GM19099 (cell line): Measurements from ENCODE around the gene NCKAP1.

Source experiments
- POLR2A ChIP-seq: IDR thresholded peaks from 3 replicates; pipeline ENCODE4 v1.6.1; 2011; ENCODE audit warnings: low read depth; ENCODE audit not compliant: insufficient read length; ENCODE audit errors: extremely low read depth

The NCKAP1 gene

DNA sequence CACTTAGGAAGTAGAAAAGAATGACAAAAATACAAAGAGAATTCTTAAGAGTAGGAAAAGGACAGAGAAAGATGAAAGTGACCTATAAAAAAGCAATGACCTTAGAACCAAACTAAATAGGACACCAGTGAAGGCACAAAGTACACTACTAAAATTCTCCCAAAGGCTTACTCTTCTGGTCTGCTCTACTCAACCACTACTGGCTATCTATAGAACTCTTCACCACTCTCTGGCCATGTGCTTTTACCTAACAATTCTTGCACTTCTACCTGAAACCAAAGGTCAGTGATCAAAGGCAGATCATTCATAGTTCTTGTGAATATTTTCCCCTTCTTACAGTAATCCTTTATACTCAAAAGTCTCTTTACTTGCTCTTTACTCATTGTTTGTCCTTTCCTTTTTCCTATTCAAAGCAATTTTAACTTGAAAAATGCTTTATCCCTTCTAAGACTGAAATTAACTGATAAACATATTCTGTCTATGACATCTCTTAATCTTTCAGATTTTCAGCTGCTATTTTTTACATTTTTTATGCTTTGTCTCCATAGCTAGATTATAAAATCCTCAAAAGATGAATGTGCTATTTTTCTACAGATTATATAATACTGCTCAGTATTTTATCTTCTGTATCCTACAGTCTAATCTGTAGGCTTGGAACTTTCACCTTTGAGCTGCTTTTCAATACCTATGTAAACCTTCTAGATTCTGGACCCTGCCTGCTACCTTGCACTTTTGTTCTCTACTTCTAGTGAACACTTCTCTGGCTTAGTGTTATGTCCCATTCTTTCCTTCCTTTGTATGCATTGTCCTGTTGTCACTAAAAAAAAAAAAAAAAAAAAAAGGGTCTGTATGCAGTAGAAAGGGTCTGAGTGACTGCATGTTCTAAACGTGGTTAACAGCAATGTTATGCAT lies 64.6 kb downstream of the NCKAP1 start:
- no peak for TF ChIP-seq POLR2A

DNA sequence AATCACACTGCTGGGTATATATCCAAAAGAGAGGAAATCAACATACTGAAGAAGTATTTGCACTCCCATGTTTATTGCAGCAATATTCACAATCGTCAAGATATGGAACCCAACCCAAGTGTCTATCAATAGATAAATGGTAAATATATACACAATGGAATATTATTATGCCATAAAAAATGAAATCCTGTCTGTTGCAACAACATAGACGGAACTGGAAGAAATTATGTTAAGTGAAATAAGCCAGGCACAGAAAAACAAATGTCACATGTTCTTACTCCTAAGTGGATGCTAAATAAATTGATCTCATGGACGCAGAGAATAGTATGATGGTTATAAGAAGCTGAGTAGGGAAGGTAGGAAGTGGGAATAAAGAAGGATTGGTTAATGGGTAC lies 65.7 kb downstream of the NCKAP1 start:
- TF ChIP-seq POLR2A: no peak

DNA sequence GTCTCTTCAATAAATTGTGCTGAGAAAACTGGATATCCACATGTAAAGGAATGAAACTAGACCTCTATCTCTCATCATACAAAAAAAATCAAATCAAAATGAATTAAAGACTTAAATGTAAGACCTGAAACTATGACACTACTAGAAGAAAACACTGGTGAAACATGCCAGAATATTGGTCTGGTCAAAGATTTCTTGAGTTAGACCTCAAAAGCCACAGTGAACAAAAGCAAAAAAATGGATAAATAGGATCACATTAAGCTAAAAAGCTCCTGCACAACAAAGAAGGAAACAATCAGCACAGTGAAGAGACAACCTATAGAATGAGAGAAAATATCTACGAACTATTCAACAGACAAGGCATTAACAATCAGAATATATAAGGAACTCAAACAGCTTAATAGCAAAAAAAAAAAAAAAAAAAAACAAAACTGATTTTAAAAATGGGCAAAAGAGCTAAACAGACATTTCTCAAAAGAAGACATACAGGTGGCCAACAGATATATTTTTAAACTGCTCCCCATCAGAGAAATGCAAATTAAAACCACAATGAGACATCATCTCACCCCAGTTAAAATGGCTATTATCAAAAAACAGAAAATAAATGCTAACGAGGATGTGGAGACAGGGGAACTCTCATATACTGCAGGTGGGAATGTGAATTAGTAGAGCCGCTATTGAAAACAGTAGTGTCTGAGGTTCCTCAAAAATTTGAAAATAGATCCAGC lies 66.3 kb downstream of the NCKAP1 start:
- no peak for TF ChIP-seq POLR2A

DNA sequence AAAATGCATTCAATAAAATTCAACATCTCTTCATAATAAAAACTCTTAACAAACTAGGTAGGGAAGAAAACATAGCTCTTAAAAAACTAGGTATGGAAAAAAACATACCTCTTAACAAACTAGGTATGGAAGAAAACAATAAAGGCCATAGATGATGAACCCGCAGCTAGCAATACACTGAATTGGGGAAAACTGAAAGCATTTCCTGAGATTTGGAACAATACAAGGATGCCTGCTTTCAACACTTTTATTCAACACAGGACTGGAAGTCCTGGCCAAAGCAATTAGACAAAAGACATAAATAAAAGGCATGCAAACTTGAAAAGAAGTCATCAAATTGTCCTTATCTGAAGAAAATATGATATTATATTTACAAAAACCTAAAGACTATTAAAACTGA lies 67.8 kb downstream of the NCKAP1 start:
- TF ChIP-seq POLR2A: no peak

DNA sequence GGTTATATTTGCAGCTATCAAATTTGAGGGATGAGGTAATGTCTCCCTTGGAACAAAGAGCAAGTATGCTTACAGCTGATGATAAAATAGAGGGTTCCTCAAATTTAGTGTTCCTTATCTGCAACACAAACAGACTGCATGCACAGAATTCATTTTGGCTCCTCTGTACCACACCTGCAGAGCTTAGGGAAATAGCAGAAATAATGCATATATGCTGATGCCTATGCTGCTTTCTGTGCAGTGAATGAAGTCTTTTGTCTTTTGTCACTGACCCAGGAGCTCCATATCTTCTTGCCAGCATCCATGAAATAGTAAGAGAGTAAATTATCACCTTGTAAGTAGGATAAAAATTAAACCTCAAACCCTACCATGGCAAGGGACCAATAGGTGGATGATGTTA lies 69.8 kb downstream of the NCKAP1 start:
- no peak for TF ChIP-seq POLR2A

DNA sequence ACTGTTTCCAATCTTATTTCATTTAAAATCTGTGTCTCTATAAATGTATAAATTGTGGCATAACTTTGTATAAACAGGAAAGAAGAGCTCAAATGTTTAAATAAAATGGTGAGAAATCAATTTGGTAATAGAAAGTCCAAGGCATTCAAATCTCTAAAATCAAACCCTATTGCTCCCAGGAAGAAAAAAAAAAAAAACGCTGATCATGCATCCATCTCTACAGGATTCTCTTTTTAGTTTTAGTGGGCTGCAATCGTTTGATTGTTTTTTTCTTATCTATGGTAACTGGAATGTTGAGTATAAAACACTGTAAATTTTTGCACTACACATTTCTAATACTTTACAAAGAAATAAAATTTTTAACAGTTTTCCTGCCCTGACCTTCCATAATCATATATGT lies 75.6 kb downstream of the NCKAP1 start:
- no peak for TF ChIP-seq POLR2A

DNA sequence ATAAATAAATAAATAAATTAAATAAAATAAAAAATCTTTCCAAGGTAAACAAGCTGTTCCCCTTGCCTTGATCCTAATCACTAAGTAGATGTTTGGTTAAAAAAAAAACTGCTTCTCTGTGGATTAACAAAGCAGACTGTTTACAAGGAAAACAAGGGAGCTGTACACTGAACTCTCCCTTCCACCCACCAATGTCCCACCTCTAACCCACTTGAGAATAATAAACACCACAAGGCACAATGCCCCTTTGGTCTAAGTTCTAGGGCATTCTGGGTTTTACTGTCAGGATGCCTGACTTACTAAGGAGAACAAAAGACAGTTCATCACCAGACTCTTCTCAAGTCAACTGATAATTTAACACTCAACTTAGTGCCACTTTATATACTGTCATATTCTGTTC lies 83.5 kb downstream of the NCKAP1 start:
- no peak for TF ChIP-seq POLR2A

DNA sequence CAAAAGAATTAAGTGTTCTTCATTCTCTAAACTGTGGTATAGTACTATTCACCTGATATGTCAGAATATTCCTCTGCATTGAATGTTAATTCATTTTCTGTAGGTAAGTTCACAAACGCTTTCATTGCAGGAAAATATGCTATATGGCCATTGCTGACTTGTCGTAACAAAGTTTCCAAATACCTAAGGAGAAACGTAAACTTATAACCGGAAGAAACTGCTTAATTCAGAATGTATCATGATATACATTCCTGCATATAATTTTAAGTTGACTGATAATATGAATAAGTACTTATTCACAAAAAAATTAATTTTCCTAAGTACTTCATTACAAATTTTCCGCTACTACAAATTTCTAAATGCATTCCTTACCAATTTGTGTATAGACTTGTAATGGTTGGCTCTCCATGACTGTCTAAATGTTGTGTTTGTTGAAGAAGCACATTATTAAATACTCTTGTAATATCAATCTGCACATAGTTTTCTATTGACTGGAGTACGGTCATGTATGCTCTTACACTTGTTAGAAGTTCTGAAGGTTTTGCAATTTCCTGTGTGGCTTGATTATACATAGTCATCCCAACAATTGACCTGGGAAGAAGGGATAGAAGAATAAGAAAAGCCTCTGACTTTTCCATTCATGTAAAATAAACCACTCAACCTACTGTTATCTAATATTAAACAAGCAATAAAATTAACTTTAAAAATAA lies 85.4 kb downstream of the NCKAP1 start:
- TF ChIP-seq POLR2A: no peak

DNA sequence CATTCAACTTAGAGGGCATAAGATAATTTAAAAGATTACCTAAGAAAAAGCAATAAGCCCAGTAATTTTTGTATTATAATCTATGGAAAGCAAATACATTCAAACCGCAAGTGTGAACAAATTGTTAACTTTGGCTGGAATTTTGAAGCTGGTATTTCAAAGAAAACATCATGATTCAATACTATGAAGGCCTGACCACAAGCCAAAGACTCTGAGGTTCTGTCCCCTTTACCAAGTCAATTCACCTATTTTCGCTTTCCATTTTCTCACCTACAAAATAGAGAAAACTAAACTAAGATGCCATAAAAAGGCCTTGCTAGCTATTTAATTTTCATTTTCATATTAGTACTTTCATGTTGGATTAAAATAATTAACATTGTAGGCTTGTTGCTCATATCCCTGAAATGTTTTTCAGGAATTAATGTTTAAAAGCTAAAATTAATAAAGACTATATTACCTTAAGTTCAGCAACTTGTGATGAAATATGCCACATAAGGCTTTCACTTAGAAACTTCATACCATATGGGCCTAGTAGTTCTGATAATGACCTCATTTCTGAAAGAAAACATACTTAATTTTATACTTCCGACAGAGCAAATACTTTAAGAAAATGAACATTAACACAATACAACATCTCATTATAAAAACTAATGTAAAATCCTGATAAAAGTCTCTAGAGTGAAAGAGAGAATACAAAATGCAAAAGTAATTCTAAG lies 86.2 kb downstream of the NCKAP1 start:
- TF ChIP-seq POLR2A: no peak

DNA sequence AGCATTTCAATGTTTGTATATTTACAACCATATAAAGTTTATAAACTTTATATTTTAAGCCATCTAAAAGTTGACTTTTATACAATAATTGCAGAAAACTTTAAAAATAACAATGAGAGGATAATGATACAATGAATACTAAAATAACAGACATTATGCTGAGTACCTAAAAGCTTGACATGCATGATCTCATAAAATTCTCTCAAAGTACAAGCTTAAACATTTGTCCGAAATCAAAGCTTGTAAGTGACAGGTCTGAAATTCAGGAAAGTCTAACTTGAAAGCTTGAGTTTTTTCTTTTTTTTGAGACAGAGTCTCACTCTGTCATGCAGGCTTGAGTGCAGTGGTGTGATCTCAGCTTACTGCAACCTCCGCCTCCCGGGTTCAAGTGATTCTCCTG lies 87.7 kb downstream of the NCKAP1 start:
- TF ChIP-seq POLR2A: no peak

DNA sequence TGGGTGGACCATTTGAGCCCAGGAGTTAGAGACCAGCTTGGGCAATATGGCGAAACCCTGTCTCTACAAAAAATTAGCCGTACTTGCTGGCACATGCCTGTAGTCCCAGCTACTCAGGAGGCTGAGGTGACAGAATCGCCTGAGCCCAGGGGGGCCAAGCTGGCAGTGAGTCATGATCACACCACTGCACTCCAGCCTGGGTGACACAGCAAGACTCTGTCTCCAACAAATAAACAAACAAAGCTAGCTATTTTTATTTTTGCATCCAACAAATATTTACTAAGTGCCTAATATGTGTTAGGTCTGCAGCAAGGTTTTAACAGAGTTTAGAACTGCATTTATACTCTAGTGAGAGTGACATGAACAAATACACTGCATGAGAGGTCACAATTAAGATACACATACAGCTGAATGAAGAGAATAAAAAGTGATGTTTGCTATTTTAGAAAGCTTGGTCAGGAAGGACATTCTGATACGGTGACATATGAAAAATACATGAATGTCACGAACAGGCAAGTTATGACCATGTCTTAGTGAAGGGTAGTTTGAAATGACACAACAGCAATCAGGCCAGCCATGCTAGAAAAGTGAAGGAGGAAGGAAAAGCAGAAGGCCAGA lies 88.6 kb downstream of the NCKAP1 start:
- TF ChIP-seq POLR2A: no peak

DNA sequence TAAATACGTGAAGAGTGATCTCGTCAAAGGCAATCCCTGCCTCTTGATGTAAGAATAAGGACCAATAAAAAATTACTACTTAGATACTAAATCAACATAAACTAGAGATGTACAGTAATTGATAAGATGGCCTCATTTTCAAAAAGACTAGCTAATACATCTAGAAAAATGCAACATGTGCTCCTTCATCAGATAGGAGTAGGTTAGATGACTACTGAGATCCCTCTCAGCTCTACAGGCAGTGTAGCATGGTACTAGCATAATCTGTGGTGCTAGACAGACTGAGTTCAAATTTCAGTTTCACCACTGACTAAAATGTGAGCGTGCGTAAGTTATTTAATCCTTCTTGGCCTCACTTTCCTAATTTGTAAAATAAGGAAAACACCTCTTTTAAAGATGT lies 89.2 kb downstream of the NCKAP1 start:
- no peak for TF ChIP-seq POLR2A

DNA sequence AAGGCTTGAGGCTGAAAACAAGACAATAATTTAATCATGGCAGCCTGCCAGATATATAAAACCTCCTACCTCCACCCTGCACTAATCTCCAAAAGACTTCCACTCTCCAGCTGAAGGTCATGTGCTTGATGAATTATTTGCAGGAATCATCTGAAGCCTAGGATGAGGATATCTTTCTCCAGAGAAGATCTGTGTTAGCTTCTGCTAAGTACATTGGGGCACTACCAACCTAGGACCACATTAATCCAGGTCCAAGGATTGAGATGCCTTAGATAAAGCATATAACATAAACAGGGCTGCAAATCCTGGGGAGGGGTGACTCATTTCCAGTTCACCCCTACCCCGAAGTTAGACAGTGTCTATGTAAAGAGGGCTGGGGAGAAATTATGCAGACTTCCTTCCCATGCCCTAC lies 91.3 kb downstream of the NCKAP1 start:
- no peak for TF ChIP-seq POLR2A

DNA sequence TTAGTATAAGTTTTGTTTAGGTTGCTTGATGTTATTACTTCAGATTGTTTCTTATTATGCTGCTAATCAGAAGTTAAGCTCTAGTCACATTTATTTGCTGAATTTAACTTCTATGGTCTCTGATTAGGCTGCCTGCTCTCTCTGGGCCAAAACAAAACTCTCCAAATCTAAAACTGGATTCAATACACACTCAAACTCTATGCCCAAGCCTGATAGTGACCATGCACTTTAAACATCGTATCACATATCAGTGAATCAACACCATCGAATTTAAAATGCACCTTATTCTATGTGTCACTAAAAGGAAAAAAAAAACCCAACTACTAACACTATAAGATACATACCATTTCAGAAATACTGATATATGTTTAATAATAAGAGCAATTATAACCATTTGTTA lies 94.9 kb downstream of the NCKAP1 start:
- TF ChIP-seq POLR2A: no peak
